SK-N-SH (cell line): ENCODE results near the gene OR10P1. TPM values are rescaled to one million over a fixed set of nuclear protein-coding genes. Genes with fewer than 3 reads are reported as not detected.

Experiments used
- CTCF ChIA-PET: fragments of 300-600, 350-600 bp; formaldehyde crosslinking; extraction: SDS; loops from one replicate; lab custom pipeline; 2021; lab: Yijun Ruan, JAX
- POLR2A ChIA-PET: fragments of 350-600 bp; sonication (Branson Sonifier 250); formaldehyde crosslinking; extraction: SDS; loops from one replicate; lab custom pipeline; 2020; ENCODE audit warnings: antibody characterized with exemption, inconsistent platforms; lab: Yijun Ruan, JAX
- DNase-seq: peaks from one replicate; pipeline ENCODE4 v3.0.0; 2012
- H2AFZ ChIP-seq: fragments of 200-600 bp; sonication (generic); 2 replicates; pipeline ENCODE4 v1.8.1; 2016; ENCODE audit warnings: antibody characterized with exemption, mild to moderate bottlenecking, low read depth
- H3F3A ChIP-seq: fragments of 200-600 bp; sonication (generic); replicated peaks from 2 replicates; pipeline ENCODE3; 2016; ENCODE audit warnings: antibody characterized with exemption, mild to moderate bottlenecking; ENCODE audit not compliant: insufficient read depth
- H3K27ac ChIP-seq, 2 experiments: fragments of 200-500 bp in 1 of 2; fragments of 200-600 bp in 1 of 2; sonication (Bioruptor generic) in 1 of 2; sonication (generic), shearing (Covaris generic) in 1 of 2; 2 replicates each; pipeline versions ENCODE4 v1.5.1 to v1.6.1; 2014 to 2016; ENCODE audit warnings: low read depth in 2 of 2, inconsistent platforms in 1 of 2, low read length in 1 of 2, mild to moderate bottlenecking in 1 of 2, mixed read lengths in 1 of 2
- H3K27me3 ChIP-seq: fragments of 200-600 bp; sonication (generic), shearing (Covaris generic); 2 replicates; pipeline ENCODE4 v1.6.1; 2016; ENCODE audit warnings: mixed run types; ENCODE audit not compliant: insufficient read depth
- H3K36me3 ChIP-seq, 2 experiments: fragments of 200-500 bp in 1 of 2; fragments of 200-600 bp in 1 of 2; sonication (Bioruptor generic) in 1 of 2; sonication (generic) in 1 of 2; replicated peaks in 1 of 2; 2 replicates each; pipeline versions ENCODE3 to v1.5.1; 2014 to 2016; ENCODE audit warnings: low read length in 1 of 2, mild to moderate bottlenecking in 1 of 2; ENCODE audit not compliant: insufficient read depth in 2 of 2, control insufficient read depth in 1 of 2
- H3K4me1 ChIP-seq, 2 experiments: fragments of 200-500 bp in 1 of 2; fragments of 200-600 bp in 1 of 2; sonication (Bioruptor generic) in 1 of 2; sonication (generic), shearing (Covaris generic) in 1 of 2; 2 replicates each; pipeline versions ENCODE4 v1.5.1 to v1.6.1; 2014 to 2016; ENCODE audit warnings: low read depth in 1 of 2, low read length in 1 of 2, mixed run types in 1 of 2; ENCODE audit not compliant: insufficient read depth in 2 of 2, control insufficient read depth in 1 of 2
- H3K4me2 ChIP-seq: fragments of 200-600 bp; sonication (generic), shearing (Covaris generic); 2 replicates; pipeline ENCODE4 v1.6.1; 2017; ENCODE audit warnings: mixed run types
- H3K4me3 ChIP-seq, 2 experiments: fragments of 200-500 bp in 1 of 2; fragments of 200-600 bp in 1 of 2; sonication (Bioruptor generic) in 1 of 2; sonication (generic), shearing (Covaris generic) in 1 of 2; 2 replicates each; pipeline versions ENCODE4 v1.5.1 to v1.8.1; 2014 to 2016; ENCODE audit warnings: low read depth in 2 of 2, inconsistent platforms in 1 of 2, low read length in 1 of 2, mild to moderate bottlenecking in 1 of 2, mixed read lengths in 1 of 2, moderate library complexity in 1 of 2
- H3K79me2 ChIP-seq: fragments of 200-600 bp; sonication (generic); 2 replicates; pipeline ENCODE4 v1.8.1; 2017; ENCODE audit warnings: mild to moderate bottlenecking; ENCODE audit not compliant: insufficient read depth
- H3K9ac ChIP-seq: fragments of 200-600 bp; sonication (generic); 2 replicates; pipeline ENCODE4 v1.6.1; 2017; ENCODE audit warnings: mixed run types
- H3K9me2 ChIP-seq: fragments of 200-600 bp; sonication (generic); 2 replicates; pipeline ENCODE4 v1.6.1; 2017; ENCODE audit warnings: mixed run types
- H3K9me3 ChIP-seq: fragments of 200-600 bp; sonication (generic); 2 replicates; pipeline ENCODE4 v1.6.1; 2017; ENCODE audit warnings: mixed run types, mild to moderate bottlenecking, moderate library complexity
- H4K20me1 ChIP-seq: fragments of 200-600 bp; sonication (generic); 2 replicates; pipeline ENCODE4 v1.6.1; 2017; ENCODE audit warnings: mild to moderate bottlenecking, mixed run types; ENCODE audit not compliant: insufficient read depth
- CHD2 ChIP-seq: fragments of 150-350 bp; IDR thresholded peaks from 2 replicates; pipeline ENCODE4 v1.6.1; 2018; ENCODE audit warnings: low read length; ENCODE audit not compliant: partially characterized antibody
- FOSL2 ChIP-seq: IDR thresholded peaks from 2 replicates; pipeline ENCODE4 v1.4.0; 2012; ENCODE audit warnings: low read depth, mild to moderate bottlenecking, moderate library complexity, borderline replicate concordance
- FOXM1 ChIP-seq: IDR thresholded peaks from 2 replicates; pipeline ENCODE4 v1.4.0; 2012; ENCODE audit warnings: low read depth, mild to moderate bottlenecking
- GATA2 ChIP-seq: sonication (generic); formaldehyde crosslinking; IDR thresholded peaks from 2 replicates; pipeline ENCODE4 v1.5.0; 2020; ENCODE audit warnings: mild to moderate bottlenecking, missing genetic modification reagents
- JUND ChIP-seq: IDR thresholded peaks from 2 replicates; pipeline ENCODE4 v1.4.0; 2012
- MXI1 ChIP-seq: IDR thresholded peaks from 2 replicates; pipeline ENCODE4 v1.6.1; 2012; ENCODE audit warnings: mild to moderate bottlenecking, low read depth, low read length, improper control_type of control experiment
- NRF1 ChIP-seq: IDR thresholded peaks from 2 replicates; pipeline ENCODE4 v1.6.1; 2012; ENCODE audit warnings: low read depth, mild to moderate bottlenecking, low read length
- POLR2AphosphoS5 ChIP-seq: IDR thresholded peaks from 2 replicates; pipeline ENCODE4 v1.6.1; 2012; ENCODE audit warnings: low read depth, low read length
- RCOR1 ChIP-seq: fragments of 150-350 bp; IDR thresholded peaks from 2 replicates; pipeline ENCODE4 v1.6.1; 2017; ENCODE audit warnings: antibody characterized with exemption, low read length
- SIN3A ChIP-seq: IDR thresholded peaks from 2 replicates; pipeline ENCODE4 v1.6.1; 2012; ENCODE audit warnings: low read depth, mild to moderate bottlenecking, low read length, moderate library complexity, borderline replicate concordance
- TAF1 ChIP-seq: IDR thresholded peaks from 2 replicates; pipeline ENCODE4 v1.6.1; 2012; ENCODE audit warnings: low read depth, mild to moderate bottlenecking, low read length, moderate library complexity, borderline replicate concordance
- WGBS: methylation state at CpG from one replicate; pipeline ENCODE4 v1.1.6; 2017; ENCODE audit warnings: low lambda C conversion rate; 5-methylcytosine and 5-hydroxymethylcytosine counted together
- polyA plus RNA-seq, 3 experiments: library from polyadenylated mRNA; depleted of rRNA; stranded (reverse); fragments of >200 nt; gene quantifications; 2 replicates each; pipeline ENCODE4 v1.2.3, GENCODE V29; 2012
- TF ChIP-seq, protein P1 (sequence below): IDR thresholded peaks from 2 replicates; pipeline ENCODE4 v1.4.0; 2012; ENCODE audit warnings: low read depth, borderline replicate concordance
- TF ChIP-seq, protein P2 (sequence below): IDR thresholded peaks from 2 replicates; pipeline ENCODE4; 2012
- TF ChIP-seq, protein P3 (sequence below): fragments of 200-600 bp; sonication (generic); IDR thresholded peaks from 2 replicates; pipeline ENCODE4 v1.6.1; 2017; ENCODE audit warnings: antibody characterized with exemption, mild to moderate bottlenecking, moderate library complexity
- TF ChIP-seq, protein P4 (sequence below): IDR thresholded peaks from 2 replicates; pipeline ENCODE4 v1.4.0; 2012; ENCODE audit warnings: low read depth, borderline replicate concordance

OR10P1 gene
- polyA plus RNA-seq, 1 of the 3 experiments (the other 2 are of a cell fraction) = not detected

DNA sequence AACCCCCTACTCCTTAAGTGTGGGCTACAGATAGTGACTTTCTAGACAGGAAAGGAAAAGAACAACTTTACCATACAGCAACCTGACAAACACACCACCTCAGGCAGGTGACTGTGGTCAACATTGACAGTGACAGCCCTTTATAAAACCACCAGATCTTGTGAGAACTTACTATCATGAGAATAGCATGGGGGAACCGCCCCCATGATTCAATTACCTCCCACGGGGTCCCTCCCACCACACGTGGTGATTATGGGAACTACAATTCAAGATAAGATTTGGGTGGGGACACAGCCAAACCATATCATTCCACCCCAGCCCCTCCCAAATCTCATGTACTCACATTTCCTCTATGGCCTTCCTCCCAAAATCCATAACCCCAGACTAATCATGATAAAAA is 16.3 kb downstream of the OR10P1 start:
- 7% methylated on average over 2 of the region's 3 CpGs for WGBS
- no peak for DNase-seq
- Histone ChIP-seq H3K4me3 (no peak overlapping the region), H4K20me1 (no peaks in the 10 kb centered on the region), H3K9ac (no peak overlapping the region), H3K4me1 (no peaks in the 10 kb centered on the region), H3K79me2 (no peaks in the 10 kb centered on the region), H3K4me2 (no peak overlapping the region), H3K27ac (no peak overlapping the region), H2AFZ (no peak overlapping the region), H3K9me3 (no peaks in the 10 kb centered on the region), H3K36me3 (no peaks in the 10 kb centered on the region), H3K27me3 (peaks cover 11% of the 10 kb centered on the region; the same call in 1 of the 2 replicates), H3F3A (no peaks in the 10 kb centered on the region), H3K9me2 (no peaks in the 10 kb centered on the region)
- TF ChIP-seq RCOR1 (no peak), POLR2AphosphoS5 (no peak), FOXM1 (no peak), TAF1 (no peak), SIN3A (no peak), FOSL2 (no peak)
- TF ChIP-seq, protein P1, sequence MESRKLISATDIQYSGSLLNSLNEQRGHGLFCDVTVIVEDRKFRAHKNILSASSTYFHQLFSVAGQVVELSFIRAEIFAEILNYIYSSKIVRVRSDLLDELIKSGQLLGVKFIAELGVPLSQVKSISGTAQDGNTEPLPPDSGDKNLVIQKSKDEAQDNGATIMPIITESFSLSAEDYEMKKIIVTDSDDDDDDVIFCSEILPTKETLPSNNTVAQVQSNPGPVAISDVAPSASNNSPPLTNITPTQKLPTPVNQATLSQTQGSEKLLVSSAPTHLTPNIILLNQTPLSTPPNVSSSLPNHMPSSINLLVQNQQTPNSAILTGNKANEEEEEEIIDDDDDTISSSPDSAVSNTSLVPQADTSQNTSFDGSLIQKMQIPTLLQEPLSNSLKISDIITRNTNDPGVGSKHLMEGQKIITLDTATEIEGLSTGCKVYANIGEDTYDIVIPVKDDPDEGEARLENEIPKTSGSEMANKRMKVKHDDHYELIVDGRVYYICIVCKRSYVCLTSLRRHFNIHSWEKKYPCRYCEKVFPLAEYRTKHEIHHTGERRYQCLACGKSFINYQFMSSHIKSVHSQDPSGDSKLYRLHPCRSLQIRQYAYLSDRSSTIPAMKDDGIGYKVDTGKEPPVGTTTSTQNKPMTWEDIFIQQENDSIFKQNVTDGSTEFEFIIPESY = no peak
- TF ChIP-seq, protein P2, sequence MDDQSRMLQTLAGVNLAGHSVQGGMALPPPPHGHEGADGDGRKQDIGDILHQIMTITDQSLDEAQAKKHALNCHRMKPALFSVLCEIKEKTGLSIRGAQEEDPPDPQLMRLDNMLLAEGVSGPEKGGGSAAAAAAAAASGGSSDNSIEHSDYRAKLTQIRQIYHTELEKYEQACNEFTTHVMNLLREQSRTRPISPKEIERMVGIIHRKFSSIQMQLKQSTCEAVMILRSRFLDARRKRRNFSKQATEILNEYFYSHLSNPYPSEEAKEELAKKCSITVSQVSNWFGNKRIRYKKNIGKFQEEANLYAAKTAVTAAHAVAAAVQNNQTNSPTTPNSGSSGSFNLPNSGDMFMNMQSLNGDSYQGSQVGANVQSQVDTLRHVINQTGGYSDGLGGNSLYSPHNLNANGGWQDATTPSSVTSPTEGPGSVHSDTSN = no peak
- TF ChIP-seq, protein P3, sequence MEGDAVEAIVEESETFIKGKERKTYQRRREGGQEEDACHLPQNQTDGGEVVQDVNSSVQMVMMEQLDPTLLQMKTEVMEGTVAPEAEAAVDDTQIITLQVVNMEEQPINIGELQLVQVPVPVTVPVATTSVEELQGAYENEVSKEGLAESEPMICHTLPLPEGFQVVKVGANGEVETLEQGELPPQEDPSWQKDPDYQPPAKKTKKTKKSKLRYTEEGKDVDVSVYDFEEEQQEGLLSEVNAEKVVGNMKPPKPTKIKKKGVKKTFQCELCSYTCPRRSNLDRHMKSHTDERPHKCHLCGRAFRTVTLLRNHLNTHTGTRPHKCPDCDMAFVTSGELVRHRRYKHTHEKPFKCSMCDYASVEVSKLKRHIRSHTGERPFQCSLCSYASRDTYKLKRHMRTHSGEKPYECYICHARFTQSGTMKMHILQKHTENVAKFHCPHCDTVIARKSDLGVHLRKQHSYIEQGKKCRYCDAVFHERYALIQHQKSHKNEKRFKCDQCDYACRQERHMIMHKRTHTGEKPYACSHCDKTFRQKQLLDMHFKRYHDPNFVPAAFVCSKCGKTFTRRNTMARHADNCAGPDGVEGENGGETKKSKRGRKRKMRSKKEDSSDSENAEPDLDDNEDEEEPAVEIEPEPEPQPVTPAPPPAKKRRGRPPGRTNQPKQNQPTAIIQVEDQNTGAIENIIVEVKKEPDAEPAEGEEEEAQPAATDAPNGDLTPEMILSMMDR = no peak
- ChIA-PET POLR2A (no interaction called here), CTCF (no interaction called here)

DNA sequence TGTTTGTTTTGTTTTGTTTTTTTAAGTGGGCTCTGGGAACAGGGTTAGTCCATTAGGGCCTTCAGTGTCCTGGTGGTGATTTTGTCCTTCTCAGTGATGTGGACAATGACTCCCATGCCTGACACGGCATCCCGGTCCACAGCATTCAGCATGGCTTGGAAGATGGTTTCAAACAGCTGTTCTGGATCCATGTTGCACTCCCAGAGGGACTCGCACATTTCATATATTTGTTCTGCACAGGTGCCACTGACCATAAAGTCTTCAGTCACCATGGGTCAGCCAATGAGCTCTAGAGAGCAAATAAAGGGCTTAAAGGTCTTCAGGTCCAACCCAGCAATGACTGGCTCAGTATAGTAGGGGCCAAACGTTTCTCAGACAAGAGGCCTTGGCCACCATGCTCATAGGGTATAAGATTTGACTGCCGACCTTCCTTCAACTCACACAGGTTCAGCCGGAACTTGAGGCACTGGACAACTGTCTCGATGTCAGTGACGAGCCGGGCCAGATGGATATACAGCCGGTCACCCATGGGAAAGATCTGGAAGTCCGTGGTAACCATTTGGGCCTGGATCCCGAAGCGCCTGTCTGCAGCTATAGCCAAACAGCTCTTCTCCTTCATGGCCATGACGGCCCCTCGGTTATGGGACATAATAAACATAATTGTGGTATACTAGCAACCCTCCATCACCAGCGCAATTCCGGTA is 18.0 kb downstream of the OR10P1 start:
- no peak for DNase-seq
- no peak overlapping the region for H3K4me2 ChIP-seq
- no peak overlapping the region for H3K9ac ChIP-seq
- no peaks in the 10 kb centered on the region for H3K36me3 ChIP-seq
- H3K27me3 ChIP-seq = peaks cover 16% of the 10 kb centered on the region; the same call in 1 of the 2 replicates
- no peak overlapping the region for H2AFZ ChIP-seq
- H3F3A ChIP-seq = no peaks in the 10 kb centered on the region
- H3K27ac ChIP-seq = no peak overlapping the region
- POLR2A ChIA-PET = interaction anchor here (0.6 kb wide), 1 partner anchor 69 kb away, joined by 5 read pairs; no protein-coding TSS in a partner anchor
- CTCF ChIA-PET = interaction anchor here (5.2 to 6.1 kb wide), 3 partner anchors 10 to 82 kb away, joined by 51 to 91 read pairs (median 71); partner anchors contain the start of genes BLOC1S1 and RDH5
- H3K4me3 ChIP-seq = no peak overlapping the region
- TF ChIP-seq GATA2 (CRISPR knock-in tag) (no peak), CHD2 (no peak), POLR2AphosphoS5 (no peak), NRF1 (no peak), SIN3A (no peak), MXI1 (no peak), FOXM1 (no peak), JUND (no peak)
- TF ChIP-seq, protein P4, sequence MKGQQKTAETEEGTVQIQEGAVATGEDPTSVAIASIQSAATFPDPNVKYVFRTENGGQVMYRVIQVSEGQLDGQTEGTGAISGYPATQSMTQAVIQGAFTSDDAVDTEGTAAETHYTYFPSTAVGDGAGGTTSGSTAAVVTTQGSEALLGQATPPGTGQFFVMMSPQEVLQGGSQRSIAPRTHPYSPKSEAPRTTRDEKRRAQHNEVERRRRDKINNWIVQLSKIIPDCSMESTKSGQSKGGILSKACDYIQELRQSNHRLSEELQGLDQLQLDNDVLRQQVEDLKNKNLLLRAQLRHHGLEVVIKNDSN = no peak
- H4K20me1 ChIP-seq = no peaks in the 10 kb centered on the region
- H3K9me2 ChIP-seq = no peaks in the 10 kb centered on the region
- H3K9me3 ChIP-seq = no peaks in the 10 kb centered on the region
- H3K4me1 ChIP-seq = no peaks in the 10 kb centered on the region
- WGBS = 48% methylated on average over 17 of the region's 17 CpGs
- H3K79me2 ChIP-seq = no peaks in the 10 kb centered on the region
